Stimulated activated CD8-positive, alpha-beta memory T cell treated with anti-CD3 and anti-CD28 coated beads, Interleukin-4, amount 100 ng/mL, for 4 hours (primary cell): ENCODE data around the gene CA11.

Experiments
- DNase-seq, 2 donors: peaks; one replicate each; pipeline ENCODE4 v3.0.0-alpha.2; 2020; ENCODE audit warnings: low read depth in 2 of 2, low spot score in 1 of 2

Gene CA11

DNA sequence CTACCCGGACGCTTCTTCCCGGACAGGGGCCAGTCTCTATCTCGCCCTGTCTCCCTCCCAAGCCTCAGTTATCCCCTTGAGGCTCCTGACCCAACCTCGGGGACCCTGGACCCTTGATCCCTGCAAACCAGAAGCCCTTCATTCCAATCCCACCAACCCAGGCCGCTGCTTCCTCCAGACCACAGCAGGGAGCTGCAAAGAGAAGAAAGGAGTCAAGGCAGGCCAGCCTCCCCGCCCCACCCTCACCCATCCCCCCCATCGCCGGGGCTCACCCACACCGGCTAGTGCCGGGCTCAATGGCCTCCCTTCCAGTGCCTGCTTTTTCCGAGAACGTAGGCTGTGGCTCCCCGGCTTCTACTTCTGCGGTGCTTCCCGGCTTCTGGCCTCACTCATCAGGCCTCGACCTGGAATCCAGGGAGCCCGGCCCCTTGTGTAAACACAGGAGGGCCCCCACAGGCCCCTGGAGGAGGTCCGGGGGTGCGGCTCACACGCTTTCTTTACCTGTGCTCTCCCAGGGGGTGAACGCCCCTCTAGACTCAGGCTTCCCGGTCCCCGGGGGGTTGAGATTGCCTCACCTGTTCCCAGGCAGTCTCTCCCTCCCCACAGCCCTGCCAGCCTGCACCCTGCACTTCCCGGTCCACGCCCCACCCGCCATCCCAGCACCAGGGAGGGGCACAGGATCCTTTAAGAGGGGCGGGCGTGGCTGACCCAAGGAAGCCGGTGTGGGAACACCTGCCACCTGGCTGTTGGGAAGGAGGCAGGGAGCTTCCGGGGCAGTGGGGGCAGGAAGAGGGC lies 31.4 kb downstream of the CA11 start, which contains the start of gene FAM83E:
TSS of gene FAM83E (minus strand) at position 641 of the 795 bp plus-strand sequence. CDS start 1,704 bp downstream, outside the sequence.
- no peak for DNase-seq

DNA sequence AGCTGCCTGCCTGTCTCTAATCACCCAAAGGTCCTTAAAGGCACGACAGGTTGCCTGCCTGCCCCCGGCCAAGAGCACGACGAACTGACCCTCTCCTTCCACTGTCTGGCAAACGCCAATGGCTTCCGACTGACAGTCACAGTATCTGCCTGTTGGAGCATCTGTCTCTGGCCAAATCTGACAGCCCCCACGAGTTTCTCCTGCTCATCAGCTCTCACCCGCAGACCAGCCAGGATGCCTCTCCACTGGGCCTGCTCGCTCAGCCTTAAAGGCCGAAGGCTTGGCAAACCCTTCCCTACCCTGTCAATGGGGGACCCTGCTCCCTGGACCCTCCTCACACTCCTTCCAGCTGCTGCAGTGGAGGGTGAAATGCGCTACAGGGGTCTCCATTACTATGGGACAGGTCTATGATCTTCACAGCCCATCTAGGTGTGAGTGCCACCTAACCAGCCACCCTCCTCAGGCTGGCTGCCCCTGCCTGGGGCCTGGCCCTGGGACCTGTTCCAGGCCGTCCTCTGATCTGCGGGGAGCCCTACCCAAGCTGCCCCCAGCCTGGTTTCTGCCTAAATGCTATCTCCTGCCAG lies 32.0 kb downstream of the CA11 start:
- DNase-seq = no peak

DNA sequence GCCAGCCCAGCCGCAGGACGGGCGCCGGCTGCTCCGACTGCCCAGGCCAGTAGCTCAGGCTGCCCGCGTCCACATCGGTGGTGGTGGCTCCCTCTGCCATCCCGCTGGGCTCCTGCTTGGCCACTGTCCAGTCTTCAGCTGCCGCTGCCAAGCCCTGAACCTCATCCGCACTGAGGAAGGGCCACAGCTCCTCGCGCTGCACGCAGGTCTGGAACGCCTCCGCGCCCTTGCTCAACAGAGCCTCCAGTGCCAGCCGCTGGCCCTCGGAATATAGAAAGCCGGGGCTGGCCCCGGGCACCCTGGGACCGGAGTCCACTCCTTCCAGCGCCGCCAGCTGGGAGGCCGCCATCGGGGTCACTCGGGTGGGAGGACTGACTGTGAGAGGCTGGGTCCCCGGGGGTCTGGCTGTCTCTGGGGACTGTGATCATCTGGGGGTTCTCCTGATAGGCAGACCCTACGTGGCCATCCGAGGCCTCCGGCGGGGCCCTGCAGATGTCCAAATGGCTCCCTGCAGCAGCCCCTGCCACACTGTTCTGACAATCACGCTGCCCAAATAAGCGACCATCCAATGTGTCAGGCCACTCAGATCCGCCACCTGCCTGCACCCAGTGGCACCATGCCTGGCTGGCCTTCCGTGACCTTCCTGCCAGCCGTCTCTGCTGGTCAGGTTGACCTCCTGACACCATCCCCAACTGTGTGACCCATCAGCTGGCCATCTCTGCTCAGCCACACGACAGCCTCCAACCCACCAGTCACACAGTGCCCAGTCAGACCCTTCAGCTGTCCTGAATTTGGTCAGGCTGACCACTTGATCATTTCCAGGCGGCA lies 32.7 kb downstream of the CA11 start:
- no peak for DNase-seq

DNA sequence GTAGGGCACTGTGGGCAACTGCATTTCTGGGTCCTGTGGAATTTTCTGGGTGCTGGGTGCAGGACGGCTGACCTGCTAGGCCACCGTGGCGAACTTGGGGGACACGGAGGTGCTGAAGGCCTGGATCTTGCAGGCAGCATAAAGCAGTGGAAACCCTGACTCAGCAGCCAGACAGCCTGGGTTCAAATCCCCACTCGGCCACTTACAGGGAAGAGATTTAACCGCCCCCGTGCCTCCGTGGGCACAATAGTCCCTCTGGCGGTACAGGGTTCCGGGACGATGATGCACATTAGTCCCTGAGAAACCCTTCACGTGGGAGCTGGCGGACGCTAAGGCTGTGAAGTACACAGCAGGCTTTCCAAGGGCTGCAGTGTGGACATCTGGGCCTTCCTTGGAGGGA lies 34.1 kb downstream of the CA11 start:
- no peak for DNase-seq

DNA sequence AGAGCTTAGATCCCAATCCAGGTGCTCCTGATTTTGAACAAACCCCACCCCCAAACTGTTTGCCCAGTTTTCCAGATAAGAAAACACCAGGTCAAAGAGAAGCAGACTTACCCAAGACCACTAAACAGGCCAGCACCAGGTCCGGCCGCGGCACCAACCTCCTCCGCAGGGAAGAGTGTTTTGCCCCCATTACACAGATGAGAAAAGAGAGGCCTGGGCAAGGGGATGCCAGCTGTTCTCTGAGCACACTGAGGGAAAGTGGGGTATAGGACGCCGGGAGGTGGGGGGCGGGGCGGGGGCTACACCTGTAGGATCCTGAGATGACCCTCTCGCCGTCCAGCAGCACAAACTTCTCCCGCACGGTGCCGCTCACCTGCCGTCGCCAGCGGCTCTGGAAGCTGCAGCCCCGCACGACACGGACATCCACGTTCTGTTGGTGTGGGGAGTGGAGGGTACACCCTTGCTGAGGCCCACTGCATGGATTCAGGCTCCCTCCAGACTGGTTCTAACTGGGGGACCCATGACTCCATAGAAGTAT lies 36.3 kb downstream of the CA11 start:
- no peak for DNase-seq

DNA sequence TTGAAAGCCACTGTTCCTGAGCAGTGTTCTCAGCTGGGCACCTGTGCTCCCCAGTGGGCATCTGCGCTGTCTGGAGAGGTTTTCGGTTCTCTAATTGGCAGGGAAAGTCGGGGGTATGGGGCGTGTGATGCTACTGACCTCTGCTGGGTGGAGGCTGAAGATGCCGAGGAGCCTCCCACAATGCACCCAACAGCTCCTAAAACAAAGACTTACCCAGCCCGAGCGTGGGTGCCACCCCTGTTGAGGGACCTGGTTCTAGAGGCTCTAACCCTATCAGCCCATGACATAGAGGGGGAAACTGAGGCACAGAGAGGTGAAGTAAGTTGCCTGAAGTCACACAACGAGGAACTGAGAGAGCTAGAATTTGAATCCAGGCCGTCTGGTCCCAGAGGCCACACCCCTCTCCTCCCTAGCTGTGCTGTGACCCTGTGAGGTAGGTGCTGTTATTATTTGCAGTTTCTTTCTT lies 37.2 kb downstream of the CA11 start:
- no peak for DNase-seq

DNA sequence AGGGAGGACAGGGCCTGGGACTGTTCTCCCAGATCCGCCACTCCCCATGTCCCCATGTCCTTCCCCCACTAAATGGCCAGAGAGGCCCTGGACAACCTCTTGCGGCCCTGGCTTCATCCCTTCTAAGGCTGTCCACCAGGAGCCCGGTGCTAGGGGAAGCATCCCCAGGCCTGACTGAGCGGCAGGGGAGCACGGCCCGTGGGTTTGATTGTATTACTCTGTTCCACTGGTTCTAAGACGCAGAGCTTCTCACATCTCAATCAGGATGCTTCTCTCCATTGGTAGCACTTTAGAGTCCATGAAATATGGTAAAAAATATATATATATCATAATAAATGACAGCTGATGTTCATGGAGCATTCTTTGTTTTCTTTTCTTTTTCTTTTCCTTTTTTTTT lies 38.6 kb downstream of the CA11 start:
- DNase-seq = no peak

DNA sequence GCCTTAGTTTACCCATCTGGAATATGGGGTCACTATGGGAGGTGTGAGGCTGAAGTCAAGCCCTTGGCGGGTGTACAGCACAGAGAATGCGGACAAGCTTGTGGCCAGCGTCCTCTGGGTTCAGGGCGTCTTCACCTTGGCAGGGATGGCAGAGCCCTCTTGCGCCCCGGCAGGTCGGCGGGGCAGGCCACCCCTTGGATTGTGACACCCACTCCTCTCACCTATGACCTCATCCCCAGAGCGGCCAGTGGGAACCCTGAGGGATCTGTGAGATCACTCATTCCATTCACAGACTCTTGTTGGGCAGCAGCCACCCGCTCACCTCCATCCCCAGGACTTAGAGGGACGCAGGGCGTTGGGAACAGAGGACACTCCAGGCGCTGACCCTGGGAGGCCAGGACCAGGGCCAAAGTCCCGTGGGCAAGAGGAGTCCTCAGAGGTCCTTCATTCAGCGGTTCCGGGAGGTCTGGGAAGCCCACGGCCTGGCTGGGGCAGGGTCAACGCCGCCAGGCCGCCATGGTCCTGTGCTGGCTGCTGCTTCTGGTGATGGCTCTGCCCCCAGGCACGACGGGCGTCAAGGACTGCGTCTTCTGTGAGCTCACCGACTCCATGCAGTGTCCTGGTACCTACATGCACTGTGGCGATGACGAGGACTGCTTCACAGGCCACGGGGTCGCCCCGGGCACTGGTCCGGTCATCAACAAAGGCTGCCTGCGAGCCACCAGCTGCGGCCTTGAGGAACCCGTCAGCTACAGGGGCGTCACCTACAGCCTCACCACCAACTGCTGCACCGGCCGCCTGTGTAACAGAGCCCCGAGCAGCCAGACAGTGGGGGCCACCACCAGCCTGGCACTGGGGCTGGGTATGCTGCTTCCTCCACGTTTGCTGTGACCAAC lies 39.3 kb downstream of the CA11 start, which contains the start of gene SPACA4:
TSS of gene SPACA4 (plus strand) at position 280 of the 896 bp plus-strand sequence. CDS start at position 517, 237 bp downstream.
- no peak for DNase-seq

DNA sequence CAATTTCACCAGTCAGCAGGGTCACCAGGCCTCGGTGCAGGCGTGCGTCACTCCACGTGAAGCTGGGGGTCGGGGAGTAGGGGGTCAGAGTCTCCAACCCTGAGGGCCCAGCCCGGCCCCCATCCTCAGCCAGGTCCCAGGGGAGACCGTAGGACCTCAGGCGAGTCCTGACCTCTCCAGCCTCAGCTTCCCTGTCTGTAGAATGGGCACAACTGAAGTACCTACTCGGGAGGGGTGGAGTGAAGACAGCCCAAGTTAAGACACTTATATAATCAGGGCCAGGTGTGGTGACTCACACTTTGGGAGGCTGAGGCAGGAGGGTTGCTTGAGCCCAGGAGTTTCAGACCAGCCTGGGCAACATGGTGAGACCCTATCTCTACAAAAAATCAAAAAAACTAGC lies 42.1 kb downstream of the CA11 start:
- no peak for DNase-seq

DNA sequence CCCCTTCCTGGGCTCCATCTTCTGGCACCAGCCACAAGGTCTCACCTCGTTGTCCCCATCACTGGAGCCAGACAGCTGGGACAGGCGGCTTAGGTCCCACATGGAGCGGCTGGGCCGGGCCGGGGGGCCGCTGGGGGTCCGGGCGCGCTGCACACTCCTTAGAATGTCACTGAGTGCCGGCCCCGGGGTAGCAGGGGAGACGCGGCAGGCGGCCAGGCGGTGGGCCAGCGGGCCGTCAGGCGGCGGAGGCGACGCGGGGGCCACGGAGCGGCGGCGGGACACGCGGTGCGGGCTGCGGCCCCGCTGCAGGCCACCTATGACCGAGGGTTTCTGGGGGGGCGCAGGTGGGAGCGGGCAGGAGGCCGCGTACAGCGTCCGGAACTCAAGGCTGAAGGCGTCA lies 42.5 kb downstream of the CA11 start:
- DNase-seq = no peak

DNA sequence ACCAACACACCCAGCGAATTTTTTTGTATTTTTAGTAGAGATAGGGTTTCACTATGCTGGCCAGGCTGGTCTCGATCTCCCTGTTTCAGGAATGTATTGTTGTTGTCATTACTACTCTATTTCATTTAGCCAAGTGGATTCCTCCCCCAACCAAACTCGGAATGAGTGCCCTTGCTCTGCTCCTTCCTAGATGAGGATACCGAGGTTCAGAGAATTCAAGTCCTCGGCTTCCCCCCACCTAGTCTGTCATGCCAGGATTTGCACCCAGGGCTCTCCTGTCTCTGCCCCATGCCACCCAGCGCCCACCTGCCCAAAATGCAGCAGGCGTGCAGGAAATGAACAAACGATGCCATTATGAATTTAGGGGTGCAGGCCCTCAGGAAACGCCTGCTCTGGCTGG lies 43.0 kb downstream of the CA11 start:
- DNase-seq = no peak

DNA sequence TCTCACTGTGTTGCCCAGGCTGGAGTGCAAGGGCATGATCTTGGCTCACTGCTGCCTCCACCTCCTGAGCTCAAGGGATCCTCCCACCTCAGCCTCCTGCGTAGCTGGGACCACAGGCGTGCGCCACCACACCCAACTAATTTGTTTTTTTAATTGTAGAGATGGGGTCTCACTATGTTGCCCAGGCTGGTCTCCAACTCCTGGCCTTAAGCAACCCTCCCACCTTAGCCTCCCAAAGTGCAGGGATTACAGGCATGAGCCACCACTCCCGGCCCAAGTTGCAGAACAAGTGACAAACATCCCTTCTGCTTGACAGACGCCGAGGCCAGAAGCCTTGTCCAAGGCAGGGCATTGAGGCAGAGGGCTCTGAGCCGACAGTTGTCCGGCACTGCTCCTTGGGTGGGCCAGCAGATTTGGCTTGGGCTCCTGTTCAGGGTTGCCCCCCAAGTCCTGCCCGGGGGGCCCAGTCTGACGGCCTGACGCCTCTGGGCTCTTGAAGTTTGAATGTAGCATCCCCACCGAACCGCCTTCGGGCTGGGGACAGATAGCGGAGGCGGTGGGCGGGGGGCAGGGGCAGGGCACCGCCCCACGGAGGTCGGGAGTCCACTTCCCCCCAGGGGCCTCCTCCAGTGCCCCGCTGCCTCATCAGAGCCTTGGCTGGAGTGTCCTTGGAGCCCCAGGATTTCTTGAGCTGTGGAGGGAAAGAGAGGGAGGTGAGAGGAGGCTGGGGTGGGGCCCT lies 45.1 kb downstream of the CA11 start:
- DNase-seq = no peak

DNA sequence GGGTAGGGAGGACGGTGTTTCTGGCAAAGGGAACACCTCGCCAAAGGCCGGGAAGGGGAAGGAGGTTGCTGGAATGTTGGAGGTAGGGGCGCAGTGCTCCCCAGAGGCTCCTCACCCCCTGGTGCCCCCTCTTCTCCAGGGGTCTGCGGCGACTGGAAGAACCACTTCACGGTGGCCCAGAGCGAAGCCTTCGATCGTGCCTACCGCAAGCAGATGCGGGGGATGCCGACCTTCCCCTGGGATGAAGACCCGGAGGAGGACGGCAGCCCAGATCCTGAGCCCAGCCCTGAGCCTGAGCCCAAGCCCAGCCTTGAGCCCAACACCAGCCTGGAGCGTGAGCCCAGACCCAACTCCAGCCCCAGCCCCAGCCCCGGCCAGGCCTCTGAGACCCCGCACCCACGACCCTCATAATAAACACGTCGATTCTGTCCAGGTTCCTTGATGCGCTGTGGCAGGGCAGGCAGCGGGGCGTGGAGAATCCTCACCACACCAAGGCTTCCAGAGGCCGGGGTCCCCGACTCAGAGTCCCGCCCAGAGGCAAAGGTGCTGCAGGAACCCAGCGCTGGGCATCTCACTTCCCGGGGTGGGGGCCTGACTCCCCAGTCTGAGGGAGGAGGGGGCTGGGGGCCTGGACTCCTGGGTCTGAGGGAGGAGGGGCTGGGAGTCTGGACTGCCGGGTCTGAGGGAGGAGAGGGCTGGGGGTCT lies 46.8 kb downstream of the CA11 start:
- DNase-seq = no peak

DNA sequence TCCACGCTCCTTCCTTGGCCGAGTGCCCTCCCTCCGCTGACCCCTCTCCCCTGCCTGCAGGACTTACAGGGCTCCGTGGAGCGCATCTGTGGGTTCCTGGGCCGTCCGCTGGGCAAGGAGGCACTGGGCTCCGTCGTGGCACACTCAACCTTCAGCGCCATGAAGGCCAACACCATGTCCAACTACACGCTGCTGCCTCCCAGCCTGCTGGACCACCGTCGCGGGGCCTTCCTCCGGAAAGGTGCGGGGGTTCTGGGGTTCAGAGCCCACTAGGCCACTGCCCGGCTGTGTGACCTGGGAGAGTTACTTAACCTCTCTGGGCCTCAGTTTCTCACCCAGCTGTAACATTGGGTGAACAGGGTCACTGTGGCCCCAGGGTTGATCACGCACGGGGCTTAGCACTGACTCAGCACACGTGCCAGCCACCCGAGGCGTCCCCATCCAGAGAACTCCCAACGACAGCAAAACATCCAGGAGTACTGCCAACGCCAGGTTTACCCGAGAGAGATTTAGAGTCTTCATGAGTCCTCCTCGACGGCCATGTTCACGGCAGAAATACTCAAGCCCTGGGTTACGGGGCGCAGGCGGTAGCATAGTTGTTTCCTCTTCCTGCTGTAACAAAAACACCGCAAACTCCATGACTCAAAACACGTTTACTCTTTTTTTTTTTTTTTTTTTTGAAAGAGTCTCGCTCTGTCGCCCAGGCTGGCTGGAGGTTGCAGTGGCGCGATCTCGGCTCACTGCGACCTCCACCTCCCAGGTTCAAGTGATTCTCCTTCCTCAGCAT lies 49.1 kb downstream of the CA11 start:
- no peak for DNase-seq

DNA sequence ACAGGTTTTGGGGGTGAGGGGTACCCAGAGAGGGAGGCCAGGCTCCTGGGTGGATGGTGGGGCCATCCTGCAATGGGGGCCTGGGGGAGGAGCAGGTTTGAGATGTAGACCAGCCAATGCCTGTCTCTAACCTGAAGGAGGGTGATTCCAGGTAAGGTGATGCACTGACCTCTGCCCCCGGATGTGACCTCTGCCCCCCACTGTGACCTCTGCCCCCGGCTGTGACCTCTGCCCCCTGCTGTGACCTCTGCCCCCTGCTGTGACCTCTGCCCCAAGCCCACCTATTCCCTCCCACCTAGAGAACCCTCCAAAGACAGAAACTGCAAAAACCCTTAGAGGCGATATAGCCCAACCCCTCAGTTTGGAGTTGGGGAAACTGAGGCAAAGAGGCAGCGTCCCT lies 49.8 kb downstream of the CA11 start:
- DNase-seq = no peak

DNA sequence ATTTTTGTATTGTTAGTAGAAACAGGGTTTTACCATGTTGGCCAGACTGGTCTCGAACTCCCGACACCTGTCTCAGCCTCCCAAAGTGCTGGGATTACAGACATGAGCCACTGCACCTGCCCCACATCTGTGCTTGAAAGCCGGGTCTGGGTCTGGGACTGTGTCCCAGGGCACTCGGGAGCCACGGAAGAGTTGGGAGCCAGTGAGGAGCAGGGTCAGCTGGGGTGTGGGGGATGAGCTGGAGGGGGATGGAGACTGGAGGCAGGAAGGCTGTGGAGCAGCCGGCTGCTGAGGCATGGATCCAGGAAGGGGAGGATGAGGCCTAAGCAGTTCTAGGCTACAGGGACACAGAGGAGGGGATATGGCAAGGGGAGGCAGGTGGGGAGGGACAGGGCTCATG lies 50.2 kb downstream of the CA11 start:
- DNase-seq = no peak

DNA sequence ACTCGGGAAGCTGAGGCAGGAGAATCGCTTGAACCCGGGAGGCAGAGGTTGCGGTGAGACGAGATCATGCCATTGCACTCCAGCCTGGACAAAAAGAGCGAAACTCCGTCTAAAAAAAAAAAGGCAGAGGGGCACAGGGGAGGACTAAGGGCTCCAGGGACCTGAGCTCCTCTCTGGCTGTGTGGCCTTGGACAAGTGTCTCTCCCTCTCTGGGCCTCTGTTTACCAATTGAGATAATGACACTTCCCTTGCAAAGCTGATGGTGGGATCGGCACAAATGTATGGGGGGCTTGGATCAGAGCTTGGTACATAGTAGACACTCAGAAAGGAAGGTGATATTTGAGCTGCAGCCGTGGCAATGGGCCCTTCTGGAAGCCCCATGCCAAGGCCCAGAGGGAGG lies 50.8 kb downstream of the CA11 start:
- DNase-seq = no peak

DNA sequence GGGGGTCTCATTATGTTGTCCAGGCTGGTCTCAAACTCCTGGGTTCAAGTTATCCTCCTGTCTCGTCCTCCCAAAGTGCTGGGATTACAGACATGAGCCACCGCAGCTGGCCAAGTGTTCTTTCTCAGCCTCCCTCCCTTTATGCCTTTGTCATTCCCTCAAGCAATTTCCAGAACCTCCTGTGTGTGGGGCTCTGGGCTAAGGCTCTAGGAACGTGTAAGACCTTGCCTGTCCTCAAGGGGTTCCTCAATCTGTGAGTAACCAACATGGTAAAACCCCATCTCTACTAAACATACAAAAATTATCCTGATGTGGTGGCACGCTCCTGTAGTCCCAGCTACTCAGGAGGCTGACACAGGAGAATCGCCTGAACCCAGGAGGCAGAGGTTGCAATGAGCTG lies 55.0 kb downstream of the CA11 start:
- no peak for DNase-seq
